HG03354 (cell line): ENCODE results near the gene PLEKHG7.
"Not testable (repeated sequence)": the region's sequence is repeated elsewhere in the genome, so short reads cannot be mapped to it uniquely, and the experiment has no call there.

Experiments used
- ATAC-seq: cut with Tn5 transposase; IDR thresholded peaks from one replicate; pipeline ENCODE4 v1.9.1; 2021; ENCODE audit warnings: mild to moderate bottlenecking; ENCODE audit not compliant: unreplicated experiment, poor library complexity, severe bottlenecking

PLEKHG7 gene, protein sequence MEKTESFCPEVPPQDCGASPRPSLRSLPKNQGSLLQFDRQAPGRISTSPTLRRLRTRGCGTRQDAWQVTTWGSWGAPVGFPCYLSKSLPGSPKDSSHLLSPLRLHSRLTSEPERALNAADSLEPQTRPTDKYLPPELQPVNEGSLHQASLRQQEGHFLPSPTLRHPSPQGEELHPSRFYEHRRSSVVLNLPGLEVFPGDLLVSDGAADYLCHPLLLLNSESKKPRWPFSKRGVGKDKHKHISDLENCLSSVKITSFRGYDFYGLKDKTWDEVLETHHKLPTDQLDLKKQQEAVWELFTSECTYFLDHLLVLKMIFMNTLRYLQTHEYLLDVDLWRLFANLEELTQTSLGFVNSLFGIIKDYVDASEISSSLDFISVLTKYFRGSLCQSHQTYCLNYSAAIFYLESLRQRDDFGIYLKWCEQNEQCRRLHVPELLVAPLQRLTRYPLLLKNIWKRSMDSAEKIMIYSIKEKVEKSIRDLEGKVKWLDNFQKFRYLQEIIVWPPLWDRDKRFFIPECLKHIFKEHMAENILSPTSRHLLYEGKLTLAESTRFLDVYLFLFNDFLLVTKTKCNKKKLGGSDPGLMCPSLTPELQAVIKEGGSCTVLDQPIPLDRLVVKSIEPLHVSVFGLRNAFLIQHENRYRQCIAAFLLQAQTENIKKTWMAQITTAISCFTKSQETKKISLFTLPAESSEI

DNA sequence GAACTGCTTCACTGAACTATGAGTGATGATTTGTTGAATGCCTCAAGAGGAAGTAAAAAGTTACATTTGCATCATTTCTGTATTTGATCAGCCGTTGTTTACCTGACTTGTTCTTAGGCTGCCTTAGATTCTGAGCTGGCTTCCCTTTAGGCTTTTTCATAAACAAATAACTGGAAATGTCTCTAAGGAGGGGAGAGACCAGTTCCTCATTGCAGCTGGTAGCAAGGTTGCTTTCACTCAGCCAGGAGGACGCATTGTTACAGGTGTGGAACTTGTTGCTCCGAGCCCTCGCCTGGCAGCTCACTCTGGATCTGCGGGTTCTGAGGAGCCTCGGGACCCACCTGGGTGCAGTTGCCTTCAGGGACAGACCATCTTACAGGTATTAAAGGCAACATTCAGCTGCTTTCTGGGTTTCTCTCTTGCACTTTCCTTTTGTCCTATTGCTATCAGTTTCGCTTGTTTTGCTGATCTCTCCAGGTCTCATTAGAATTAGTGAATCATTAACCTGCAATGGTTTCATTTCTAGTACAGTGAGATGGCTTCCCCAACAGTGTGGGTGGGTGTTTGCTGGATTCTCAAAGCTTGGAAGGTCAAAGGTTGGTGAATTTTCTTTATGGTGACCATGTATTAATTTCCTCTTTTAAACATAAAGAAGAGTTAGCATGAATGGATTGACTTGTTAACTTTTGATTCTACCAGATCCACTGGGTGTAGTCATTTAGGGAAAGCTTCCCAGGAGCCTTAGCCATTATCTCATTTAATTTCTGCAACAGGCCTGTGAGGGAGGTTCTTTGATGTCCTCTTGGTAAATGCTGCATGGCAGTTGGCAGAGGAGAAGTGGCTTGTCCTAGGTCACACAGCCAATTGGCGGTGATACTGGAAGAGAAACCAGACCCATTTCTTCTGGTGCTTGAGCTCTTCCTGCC is at the start of gene PLEKHG7:
PLEKHG7 (plus strand) TSS at position 236 of the 926 bp plus-strand sequence. CDS start 3,643 bp downstream, outside the sequence.
- peak; percentile 92 for ATAC-seq

DNA sequence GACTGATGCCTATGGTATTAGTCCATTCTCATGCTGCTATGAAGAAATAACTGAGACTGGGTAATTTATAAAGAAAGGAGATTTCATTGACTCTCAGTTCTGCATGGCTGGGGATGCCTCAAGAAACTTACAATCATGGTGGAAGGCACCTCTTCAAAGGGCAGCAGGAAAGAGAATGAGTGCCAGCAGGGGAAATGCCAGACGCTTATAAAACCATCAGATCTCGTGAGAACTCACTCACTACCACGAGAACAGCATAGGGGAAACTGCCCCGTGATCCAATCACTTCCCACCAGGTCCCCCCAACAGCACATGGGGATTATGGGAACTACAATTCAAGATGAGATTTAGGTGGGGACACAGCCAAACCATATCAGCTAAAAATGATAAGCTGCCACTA is 48.5 kb upstream of the PLEKHG7 start:
- not testable (repeated sequence) for ATAC-seq

DNA sequence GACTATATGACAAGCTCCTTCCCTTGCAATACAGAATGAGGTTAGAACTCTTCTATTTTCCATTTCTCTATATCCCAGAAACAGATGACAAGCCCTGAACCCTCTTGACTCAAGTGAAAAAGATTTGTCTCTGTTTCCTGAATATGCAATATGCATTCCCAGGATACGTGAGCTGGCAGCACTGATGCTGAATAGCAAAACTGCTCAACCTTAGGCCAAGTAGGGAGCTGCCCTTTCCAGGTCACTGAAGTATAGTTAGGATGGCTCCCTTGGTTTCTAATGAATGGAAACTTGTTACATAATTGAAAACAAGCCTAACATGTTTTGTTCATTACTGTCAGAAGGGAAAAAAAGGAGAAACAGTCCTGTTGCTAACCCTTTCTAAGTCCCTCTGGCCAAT is 47.9 kb upstream of the PLEKHG7 start:
- no peak for ATAC-seq

DNA sequence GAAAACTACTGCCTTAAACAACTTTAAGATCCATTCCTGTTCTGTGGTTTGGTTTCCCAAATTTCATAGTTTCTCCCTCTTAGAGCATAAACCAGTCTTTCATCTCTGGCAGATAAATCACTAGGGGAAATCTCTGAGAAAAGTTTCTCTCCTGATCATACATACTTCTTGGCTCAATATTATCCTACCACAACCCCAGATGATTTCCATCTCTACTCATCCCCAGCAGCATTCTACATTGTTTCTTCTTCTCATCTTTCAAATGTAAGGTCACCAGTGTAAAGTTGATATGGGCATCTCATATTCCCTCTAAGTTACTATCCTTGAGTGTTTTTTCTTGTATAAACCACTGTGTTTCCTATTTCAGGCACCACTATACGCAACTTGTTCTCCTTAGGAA is 45.9 kb upstream of the PLEKHG7 start:
- ATAC-seq = no peak

DNA sequence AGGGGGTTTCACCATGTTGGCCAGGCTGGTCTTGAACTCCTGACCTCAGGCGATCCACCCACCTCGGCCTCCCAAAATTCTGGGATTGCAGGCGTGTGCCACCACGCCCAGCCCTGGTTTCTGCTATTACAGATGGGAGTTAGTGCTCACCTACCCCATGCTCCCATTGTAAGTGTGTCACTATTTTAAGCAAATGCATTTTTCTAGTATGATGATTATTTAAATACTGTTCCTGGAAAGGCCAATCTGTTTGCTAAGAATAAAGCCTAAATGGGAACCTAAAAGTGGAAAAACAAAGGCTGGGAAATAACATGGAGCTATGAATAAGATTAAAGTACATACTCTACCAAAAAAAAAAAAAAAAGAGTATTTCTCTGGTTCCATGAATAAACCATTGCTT is 45.0 kb upstream of the PLEKHG7 start:
- ATAC-seq = no peak

DNA sequence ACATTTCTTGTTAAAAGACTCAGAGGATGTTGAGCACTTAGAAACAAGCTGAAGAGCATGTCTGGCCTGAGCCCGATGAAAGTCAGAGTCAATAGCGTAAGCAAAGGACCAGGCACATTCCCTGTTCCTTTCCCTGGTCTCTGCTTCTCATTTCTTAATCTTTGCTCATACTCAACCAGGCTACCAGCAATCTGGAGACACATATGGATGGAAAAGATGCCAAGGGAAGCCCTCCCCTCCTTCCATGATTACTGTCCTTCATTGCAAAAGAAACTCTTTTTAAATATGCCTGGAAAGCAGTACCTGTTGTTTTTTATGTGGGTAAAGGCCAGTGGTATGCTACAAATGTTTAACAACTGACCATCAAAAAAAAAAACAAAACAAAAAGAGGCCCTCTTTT is 44.2 kb upstream of the PLEKHG7 start:
- ATAC-seq = no peak

DNA sequence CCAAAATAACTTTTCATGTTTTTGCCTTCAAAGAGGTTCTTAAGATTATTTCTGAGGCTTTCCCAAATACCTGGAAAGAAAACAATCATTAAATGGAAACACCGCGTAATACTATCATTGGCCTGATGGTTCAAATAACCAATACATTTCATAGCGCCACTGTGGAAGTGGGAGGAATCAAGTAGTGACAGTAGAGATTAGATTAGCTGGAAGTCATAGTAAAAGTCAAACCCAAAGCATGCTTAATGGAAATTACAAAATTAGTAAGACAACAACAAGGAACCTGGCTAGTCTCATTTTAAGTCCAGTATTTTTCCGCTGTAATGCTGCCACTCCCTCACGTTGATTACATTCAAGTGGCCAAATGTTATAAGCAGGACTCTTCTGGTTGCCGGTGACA is 41.5 kb upstream of the PLEKHG7 start:
- no peak for ATAC-seq

DNA sequence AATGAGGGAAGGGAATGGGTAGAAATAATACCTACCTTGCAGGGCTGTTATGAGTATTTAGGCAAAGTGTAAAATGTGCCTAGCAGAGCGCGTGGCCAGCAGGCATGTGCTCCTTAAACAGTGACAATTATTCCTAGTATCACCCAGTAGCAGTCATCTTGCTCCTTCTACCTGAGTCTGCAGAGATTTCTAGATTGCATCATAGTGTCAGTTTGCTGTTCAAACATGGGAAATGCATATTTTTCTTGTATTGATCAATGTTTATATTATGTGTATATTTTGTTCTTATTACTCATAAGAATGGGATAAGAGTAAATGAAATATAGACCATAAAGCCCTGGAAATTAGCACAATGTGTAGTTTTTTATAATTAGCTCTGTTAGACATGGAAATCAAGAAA is 37.3 kb upstream of the PLEKHG7 start:
- ATAC-seq = no peak

DNA sequence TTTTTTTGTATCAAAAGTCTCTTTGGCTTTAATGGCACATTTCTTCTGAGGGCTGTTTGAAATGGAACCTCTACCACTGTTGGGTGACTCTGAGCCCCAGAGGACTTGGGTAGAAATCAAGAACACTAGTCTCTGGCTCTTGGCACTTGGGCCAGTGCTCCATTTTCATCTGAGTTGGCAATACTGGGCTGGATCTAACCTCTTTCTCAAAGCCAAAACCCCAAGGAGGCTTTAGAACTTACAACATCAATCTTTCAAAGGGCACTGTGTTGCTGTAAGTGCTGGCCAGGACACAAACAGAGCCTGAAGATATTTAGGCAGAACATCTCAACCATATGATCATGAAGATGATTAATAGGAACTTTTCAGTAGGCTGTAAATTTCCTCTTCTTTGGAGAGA is 34.0 kb upstream of the PLEKHG7 start:
- no peak for ATAC-seq

DNA sequence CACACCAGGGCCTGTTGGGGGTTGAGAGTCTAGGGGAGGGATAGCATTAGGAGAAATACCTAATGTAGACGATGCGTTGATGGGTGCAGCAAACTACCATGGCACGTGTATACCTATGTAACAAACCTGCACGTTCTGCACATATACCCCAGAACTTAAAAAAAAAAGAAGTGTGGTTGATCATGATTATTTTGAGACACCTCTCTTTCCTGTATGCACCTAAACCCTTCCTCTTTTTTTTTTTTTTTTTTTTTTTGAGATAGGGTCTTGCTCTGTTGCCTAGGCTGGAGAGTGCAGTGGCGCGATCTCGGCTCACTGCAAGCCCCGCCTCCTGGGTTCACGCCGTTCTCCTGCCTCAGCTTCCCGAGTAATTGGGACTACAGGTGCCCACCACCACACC is 31.3 kb upstream of the PLEKHG7 start:
- not testable (repeated sequence) for ATAC-seq

DNA sequence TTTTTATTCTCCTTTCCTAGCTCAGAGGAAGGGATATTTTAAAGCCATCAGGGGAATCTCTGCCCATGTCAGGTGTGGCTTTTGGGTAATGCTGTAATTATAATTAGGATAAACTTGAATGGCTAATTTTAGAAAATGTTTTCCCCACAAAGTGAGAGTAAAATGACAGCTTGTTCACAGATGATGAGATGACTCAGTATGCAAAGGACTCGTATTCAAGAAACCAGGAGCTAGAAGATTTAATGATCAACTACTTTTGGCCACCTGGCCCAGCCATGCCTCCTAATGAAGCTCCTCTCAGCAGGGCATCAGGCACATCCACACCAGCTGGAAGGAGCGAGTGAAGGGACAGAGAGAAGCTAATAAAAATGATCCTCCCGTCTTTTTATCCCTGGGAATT is 29.0 kb upstream of the PLEKHG7 start:
- peak; percentile 93 for ATAC-seq

DNA sequence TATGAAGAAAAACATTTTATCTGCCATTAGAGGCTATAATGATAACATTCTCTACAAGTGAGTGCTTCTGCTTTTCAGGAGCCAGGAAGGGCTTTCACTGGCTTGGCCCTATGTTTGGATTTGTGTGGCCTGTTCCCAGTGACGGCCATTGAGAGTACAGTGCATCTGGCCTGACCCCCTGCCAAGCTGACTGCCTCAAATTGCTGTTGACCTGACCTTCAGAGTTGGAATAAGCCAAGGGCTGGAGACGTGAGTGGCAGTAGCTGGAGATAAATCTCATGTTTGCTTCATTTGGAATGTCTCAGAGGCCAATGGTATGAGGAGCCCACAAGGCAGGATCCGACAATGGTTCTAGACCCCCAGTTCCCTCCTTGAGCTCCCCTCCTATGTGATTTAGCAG is 28.3 kb upstream of the PLEKHG7 start:
- ATAC-seq = no peak

DNA sequence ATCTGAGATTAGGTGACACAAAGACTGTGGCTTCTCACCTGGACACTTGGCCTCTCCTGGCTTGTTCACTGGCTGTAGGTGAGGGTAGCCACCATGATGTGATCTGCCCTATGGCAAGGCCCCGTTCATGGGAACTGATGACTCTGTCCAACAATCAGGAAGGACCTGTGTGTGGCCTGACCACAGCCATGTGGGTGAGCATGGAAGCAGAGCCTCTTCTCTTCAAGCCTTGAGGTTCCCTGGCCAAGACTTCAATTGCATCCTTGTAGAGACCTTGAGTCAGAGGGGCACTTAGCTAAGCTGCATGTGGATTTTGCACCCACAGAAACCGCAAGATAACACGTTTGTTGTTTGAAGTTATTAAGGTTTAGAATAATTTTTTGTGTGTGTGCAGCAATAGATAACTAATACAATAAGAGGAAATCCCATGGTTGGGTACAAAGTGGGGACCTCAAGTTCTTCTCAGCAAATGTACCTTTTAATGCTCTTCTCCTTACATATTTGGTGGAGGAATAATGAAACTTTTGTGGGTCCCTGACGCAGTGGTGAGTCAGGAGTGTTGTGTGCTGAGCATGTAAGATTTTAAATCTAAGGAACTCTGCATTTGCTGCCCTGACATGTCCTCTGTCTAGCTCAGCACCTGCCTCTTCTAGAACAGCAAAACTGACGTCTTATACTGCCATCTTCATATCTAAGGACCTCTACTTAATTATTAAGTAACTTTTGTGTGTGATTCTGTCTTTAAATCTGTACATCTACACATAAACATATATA is 27.5 kb upstream of the PLEKHG7 start:
- no peak for ATAC-seq

DNA sequence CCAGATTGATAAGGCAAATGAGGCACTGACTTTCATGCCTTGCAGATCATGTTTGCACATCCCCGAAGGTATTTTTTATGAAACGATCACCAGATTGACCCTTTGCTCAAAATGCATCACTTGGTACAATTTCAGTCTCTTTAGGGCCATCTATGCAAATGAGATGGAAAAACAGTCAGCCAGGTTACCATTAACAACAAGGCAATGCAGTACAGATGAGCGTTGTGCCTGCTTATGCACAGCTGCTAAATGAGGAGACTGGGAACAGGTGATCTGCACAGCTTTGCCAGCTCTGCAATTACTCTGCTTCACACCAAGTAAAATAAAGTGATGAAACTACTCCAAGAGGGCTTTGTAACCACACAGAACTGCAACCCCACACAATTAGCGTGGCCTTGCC is 26.1 kb upstream of the PLEKHG7 start:
- peak; percentile 70 for ATAC-seq

DNA sequence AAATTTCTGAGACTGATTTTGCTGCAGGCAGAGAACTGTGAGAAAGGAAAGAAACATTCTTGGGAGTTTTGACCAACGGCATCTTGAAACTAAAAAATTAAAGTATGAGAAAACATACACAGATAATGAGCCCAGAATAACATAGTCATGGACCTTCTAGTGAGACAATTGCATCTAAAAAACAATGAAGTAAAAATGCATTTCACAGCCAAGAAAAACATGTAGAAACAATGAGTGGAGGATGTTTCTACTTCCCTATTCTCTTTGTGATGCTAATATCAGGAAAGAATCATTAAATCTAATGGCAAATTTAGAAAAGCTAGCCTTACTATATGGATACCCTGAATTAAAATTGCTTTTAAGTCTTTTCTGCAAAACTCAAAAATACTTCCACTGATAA is 12.2 kb upstream of the PLEKHG7 start:
- no peak for ATAC-seq

DNA sequence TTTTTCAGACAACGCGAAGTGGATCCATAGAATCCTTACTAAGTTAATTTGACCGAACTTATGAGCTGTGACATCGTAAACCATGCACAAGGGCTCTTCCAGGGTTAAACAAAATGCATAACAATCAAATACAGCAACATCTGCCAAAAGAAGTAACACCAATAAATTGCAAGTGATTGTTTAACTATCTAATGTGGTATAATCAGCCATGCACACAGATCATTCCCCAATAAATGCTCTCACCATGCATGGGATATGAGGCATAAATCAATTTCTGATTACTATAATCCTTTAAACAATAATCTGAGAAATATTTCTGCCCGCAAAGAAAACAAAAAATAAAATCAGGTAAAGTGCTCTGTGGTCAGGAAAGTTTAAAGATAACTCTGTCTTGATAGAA is 7.7 kb upstream of the PLEKHG7 start:
- no peak for ATAC-seq

DNA sequence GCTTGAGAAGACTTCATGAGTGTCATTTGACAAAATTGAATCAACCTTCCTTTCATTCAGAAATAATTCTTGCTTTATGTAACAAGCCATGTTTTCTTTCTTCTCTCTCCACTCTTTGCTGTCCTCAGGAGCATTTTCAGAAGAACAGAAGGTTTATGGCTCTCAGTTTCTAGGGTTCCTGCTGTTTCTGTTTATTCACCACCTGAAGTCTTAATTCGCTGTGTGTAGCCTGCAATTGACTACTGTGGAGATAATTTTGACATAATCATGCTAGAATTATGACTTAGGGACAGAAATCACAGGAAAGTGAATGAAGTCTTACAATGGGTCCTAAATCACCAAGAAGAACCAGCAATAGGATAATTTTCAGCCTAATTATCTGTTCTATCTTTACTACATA is 7.2 kb upstream of the PLEKHG7 start:
- ATAC-seq = no peak

DNA sequence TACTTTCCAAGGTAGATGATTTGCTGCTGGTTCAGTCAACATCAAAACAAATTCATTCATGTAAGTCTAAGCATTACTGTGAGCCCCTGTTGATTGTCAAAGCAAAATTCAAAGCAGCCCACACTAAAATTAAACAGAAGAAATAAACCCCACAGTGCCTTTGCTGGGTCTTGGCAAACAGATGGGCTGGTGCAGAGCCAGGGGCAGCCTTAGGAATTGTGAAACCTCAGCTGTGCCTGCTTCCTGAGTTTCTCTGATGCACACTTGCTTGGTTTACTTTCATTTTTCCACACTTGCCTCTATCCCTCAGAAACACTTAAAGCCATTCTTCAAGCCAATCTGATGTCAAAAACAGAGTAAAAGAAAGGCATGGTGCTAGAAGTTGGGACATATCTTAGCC is 6.6 kb upstream of the PLEKHG7 start:
- no peak for ATAC-seq

DNA sequence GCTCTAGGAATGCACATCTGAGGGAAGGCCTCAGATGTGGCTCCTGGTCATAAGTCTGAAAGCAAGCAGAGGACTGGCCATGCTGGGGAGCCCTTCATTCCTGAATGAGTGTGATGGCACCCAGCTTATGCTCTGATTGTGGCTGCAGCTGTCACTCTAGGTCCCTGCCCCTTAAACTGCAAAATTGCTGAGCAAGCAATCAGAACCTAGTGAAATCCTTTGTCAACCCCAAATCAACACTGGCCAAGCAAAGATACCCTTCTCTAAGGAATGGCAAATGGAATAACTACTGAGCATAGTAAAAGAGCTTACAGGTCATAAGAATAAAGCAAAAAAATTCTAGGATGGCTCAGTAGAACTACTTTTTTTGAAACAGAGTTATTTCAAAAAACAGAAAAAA is 4.3 kb upstream of the PLEKHG7 start:
- ATAC-seq = no peak

DNA sequence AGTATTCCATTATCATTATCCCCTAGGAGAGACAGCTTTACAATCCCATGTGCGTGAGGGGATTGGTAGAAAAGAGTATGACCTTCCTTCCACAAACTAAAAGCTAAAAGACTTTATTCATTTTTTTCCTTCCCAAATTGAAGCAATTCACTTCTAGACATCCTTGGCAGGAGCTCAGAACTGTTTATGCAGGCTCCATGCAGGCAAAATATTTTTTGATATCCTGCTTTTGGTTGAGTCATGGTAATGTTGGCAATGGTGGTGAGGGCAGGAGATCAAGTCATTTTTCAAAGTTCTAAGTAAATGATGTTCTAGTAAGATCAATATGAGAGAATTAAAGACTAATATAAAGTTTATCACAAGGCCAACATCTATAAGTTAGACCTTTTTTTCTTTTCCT is 1.3 kb upstream of the PLEKHG7 start:
- ATAC-seq = no peak
